Left cardiac atrium (tissue), 4 donors: ENCODE results near the gene ATP8A1. TPM values are rescaled to one million over a fixed set of nuclear protein-coding genes. Genes with fewer than 3 reads are reported as not detected.
A peak's percentile ranks its signal among the peaks of the same experiment; 100 is the strongest.
"Not testable (repeated sequence)": the region's sequence is repeated elsewhere in the genome, so short reads cannot be mapped to it uniquely, and the experiment has no call there.

Source experiments
- ATAC-seq, 2 donors: fragments of 200-7000 bp; cut with Tn5 transposase; one replicate each; pipeline ENCODE4 v1.9.1; 2020; ENCODE audit warnings: mild to moderate bottlenecking in 2 of 2, moderate library complexity in 2 of 2
- DNase-seq: peaks from one replicate; pipeline ENCODE4 v3.0.0-alpha.2; 2020
- intact Hi-C, 2 donors: fragments of 100-400 bp; cut with DNase I; formaldehyde crosslinking; loops; one replicate each; pipeline versions ENCODE4 v1.14.1 to v1.15.1; 2022 to 2023
- total RNA-seq, 2 donors: library from RNA; stranded (reverse); fragmentation: NEBNext Ultra II Directional; extraction: Animal tissue kit (Norgen Biotek cat#: 25700); gene quantifications; one replicate each; pipeline ENCODE4 v1.2.1, GENCODE V29; 2021
- donor health status: DM: no; HTN: yes; CAD: no.
- donor health status: DM: no; HTN: yes; CAD: no; lungs with severe emphysema.
- donor health status: DM: yes; HTN: yes; CAD: no.
- donor health status: Dilated cardiomyopathy.

The ATP8A1 gene
- total RNA-seq, 2 donors from 2014 or later: 22.3 to 23.3 TPM

DNA sequence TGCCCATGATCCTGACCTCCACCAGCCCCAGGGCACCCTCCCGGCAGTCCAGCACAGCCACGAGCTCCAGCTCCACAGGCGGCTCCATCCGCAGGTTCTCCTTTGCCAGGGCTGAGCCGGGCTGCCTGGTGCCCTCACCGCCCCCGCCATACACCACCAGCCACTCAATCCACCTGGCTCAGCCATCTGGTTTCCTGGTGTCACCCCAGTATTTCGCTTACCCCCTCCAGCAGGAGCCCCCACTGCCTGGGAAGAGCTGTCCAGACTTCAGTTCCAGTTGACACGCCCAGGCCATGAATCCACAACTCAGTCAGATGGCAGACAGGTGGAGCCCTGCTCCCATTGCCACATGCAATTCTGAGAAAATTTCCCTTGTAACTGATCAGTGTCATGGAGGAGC, 255.7 kb downstream of the ATP8A1 start:
- intact Hi-C loops: no loop called here

DNA sequence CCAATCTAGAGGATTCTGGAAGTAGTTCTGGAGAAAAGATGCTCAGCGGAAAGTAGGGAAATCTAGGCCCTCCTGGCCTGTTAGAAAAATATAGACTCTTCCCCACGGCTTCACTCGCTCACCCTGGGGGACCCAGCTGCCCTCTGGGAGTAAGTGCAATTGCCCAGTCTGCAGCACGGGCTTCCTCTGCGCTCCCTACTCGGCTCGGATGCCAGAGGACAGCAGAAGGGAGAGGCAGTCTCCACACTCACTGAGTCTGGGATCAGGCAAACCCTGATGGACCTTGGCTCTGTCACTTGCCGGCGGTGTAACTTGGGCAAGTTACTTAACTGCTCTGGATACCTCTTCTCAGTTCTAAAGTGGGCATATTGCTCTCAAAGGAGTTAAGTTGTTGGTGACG, 257.5 kb downstream of the ATP8A1 start:
- intact Hi-C loops: no loop called here
- ATAC-seq (peak in 1 of 2 donors; percentile 23), DNase-seq (no peak)

More for the DNA sequence above, 255.7 kb downstream of the ATP8A1 start:
- DNase-seq (no peak), ATAC-seq (no peak)

DNA sequence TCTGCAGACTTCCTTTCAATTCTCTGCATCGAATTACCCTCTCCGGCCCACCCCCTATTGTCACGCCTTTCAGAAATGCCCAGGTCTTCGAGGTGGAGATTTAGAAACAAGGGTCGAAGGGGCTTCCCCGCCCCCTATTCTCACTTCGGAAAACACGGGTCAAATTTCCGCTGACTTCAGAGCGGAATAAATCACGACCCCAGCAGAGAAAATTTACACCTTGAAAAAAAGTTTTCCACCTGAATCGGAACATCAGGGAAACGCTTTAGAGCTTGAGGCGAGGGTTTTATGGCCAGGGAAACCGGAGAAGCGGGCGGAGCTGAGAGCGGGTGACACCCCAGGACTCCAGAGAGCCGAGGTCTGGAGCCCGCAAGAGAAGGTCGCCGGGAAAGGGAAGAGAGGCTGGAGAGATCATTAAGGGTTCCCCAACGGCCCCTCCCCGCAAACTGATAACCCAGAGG, 258.0 kb downstream of the ATP8A1 start:
- ATAC-seq (peak in 1 of 2 donors; percentile 21), DNase-seq (no peak)
- intact Hi-C loops: no loop called here

DNA sequence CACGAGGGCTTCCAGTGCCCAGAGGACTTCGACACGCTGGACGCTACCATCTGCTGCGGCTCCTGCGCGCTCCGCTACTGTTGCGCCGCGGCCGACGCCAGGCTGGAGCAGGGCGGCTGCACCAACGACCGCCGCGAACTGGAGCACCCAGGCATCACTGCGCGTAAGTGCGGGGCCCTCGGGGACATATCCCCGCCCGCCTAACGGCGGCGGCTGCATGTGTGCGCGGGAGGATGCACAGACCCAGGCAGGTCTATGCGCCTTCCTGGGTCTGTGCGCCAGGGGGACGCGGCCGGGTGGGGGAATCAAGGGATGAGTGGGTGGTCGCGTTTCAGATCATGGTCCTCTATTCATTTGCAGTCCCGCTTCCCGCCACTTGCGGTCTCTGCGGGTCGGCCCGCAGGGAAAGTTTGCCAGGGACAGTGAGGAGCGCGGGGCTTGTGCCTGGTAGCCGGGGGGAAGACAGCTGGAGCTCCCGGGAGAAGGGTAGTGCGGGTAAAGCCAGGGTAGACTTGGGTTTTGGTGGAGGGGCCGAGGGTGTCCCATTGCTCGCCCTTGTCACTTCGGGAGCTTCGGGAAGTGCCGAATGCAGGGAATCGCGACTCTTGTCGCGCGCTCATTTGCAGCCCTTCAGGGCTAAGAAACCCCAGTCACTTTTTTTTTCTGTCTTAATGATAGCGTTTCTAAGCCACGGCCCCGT, 258.6 kb downstream of the ATP8A1 start:
- peak; percentile 32 to 58 for ATAC-seq
- intact Hi-C loops: no loop called here
- peak; percentile 38 for DNase-seq

DNA sequence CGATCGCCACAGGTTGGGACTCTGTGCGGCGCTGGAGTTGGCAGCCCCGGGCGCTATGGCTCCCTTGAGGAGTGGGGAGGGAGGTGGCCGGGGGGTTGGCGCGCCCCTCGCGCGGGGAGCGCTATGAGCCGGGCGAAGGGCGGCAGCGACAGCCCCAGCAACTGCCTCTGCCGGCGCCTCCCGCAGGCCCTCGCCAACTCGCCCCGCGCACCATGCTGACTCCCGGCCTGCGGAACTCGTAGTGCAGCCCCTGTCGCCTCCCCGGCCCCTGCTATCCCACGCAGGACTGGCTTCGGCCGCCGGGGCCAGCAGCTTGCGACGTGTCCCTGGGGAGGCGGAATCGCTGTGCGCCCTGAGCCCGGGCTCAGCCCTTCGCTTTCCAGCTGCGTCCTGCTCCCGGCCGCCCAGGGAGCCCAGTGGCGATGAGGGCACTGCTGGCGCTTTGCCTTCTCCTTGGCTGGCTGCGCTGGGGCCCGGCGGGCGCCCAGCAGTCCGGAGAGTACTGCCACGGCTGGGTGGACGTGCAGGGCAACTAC, 259.2 kb downstream of the ATP8A1 start:
- DNase-seq (peak; percentile 41), ATAC-seq (peak; percentile 42 to 52)
- intact Hi-C loops: no loop called here

DNA sequence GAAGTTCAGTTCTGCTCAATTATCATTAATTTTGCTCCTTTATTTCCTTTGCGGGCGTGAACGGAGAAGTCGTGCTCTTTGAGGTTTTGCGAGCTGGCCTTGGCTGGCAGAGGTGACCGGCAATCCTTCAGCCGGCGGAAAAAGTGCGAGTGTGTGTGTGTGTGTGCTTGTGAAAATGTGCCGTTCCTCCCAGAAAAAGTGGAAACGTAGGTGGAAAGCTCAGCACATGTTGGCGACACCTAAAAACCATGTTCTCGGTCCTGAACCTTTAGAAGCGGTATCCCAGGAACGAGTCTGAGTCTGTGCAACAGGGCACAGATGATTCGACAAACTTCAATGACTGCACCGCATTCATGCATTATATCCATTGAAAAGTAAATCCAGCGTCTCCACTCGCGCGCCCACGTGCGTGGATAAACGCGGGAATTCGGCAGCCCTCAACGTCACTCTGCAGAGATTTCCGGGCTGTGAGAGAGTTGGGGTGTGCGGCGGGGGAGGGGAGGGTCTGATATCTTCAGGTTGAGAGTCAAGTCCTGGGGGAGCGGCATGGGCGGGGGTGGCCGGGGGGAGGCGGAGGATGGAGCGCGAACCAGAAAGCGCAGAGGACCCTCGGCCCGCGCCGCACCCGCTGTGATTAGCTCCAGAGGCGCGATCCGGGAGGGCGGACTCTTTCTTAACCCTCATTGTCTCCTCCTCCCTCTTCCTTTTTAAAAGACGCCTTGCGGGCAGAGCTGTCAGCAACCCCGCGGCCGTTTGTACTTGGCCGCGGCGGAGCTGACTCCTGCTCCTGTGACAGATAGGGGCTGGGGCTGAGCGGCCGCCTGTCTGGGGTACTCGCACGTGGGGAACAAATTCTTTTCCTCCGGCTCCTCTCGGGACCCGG, 259.9 kb downstream of the ATP8A1 start, which contains the start of gene SHISA3:
TSS of gene SHISA3 (plus strand) at position 737 of the 883 bp plus-strand sequence. CDS start 569 bp downstream, outside the sequence.
- ATAC-seq (peak; percentile 46 to 71), DNase-seq (peak; percentile 57)

DNA sequence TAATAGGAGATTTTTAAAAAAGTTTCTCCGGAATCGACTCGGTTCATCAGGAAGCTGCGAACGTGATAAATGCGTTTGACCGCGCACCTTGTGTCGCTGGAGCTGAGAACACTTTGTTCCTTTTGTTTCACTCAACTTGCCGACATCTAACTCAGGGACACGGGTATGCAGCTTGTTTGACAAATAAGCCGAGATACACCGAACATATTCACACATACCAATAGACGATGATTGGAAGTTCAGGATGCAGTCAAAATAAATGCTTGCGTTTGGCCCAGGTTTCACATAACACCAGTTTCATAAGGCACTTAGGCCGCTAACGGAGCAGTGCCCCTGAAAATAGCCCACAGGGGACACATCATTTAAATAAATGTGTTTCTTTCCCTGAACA, 260.5 kb downstream of the ATP8A1 start:
- intact Hi-C loops: no loop called here
- DNase-seq: no peak
- no peak for ATAC-seq

More for the DNA sequence above, 259.9 kb downstream of the ATP8A1 start, which contains the start of gene SHISA3:
- intact Hi-C loops: no loop called here

DNA sequence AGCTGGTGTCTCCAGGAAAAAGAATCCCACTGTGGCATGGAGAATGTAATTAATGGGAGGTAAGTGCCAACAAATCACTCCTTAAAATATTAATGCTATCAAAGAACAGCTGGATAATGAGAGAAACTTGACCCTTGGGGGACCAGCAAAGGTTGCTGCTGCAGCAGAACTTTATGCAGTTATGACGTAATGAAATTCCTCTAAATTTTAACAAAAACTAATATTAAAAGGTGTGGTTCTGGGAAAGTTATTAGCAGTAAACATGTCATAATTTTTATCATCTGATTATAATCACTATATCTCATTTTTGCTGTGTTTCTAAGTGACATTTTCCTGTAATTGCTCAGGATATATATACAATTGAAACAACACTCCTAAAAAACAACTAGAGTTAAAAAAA, 261.3 kb downstream of the ATP8A1 start:
- no peak for ATAC-seq
- intact Hi-C loops: no loop called here
- no peak for DNase-seq

DNA sequence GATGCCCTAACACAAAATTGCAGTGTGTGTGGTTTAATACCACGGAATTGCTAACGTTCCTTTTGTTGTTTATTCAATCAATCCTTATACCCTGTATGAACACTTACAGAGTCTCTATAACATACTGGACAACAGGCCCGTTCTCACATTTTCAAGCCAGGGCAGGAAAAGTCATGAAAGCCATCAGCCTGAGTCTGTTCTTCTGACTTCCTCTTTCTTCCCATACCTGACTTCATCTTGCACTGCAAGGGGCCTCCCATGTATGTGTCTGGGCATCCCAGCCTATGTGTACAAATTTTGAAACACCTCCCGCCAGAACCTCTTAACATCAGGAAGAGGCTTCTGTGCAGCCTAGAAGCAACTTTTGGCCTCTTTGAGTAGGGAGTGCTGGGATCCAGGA, 264.5 kb downstream of the ATP8A1 start:
- DNase-seq (no peak), ATAC-seq (no peak)
- intact Hi-C loops: no loop called here

DNA sequence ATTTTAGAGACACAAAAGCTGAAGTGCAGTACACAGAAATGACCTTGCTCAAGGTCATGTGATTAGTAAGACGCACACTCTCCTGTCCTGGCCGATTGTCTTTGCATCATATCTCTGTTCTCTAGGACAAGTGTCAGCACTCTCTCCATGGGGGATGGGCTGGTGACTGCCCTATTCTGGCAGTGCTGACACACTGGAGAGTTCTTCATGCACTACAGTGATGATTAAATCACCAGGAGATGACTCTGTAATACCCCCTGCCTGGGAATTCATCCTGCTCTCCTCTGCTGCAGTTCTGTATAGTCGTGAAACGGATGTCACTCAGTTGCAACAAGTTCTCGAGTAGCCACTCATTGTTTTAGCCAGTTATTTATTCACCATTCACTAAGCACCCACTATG, 264.9 kb downstream of the ATP8A1 start:
- intact Hi-C loops: no loop called here
- DNase-seq (peak; percentile 42), ATAC-seq (peak; percentile 84 to 95)

DNA sequence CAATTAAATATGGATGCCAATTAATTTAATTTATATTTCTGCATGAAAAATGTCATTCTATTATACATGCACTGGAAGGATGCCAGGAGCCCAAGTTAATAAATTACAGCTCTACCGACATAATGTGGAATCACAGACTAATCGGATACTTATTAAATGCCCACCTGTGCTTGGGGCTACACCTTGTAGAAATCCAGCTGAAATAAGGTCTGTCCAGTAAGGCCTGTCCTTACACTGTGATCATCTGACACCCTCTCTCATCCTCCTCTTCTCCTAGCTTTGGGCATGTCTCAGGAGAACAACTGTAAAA, 265.6 kb downstream of the ATP8A1 start:
- DNase-seq: no peak
- intact Hi-C loops: no loop called here
- no peak for ATAC-seq

DNA sequence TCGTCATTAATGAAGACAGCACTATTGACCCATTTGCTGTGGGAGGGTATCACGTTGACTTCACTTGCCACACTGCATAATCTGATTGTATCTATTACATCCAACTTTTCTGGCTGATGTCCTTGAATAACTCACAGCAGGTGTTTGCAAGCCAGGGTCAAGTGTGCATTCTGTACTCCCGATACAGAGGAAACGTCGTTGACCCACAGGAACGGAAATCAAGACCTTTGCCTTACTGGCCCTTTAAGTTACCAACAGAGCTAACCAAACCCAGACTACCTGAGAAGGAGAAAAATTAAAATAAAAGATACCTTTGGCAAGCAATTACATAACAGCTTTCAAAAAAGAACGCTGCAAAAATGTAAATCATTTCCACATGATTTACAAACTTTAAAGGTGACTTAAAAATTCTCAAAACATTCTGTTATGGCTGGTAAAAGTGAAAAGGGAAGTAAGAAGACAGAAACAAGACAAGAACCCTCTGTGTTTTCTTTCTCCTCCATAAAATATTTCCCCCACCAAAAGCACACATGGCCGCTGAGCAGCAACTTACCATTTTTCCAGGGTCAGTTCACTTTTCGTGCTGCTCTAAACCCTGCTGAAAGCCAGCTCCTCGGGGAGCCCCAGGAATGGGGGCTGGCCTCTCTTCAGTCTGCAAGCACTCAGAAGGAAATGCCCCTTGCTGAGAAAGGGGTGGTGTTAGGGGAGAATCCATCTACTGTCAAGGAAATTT, 266.1 kb downstream of the ATP8A1 start:
- no peak for ATAC-seq
- intact Hi-C loops: no loop called here
- no peak for DNase-seq

DNA sequence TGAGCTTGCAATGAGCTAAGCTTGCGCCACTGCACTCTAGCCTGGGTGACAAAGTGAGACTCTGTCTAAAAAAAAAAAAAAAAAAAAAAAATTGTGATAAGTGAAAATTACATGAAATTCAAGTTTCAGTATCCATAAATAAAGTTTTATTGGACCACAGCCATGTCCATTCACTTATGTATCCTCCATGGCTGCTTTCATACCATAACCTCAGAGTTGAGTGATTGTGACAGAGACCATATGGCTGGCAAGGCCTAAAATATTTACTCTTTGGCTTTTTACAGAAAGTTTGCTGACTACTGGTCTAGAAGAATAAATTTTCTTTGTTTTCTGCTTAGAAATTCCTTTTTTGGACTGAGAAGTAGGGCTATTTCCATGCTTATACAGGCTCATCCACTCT, 271.4 kb downstream of the ATP8A1 start:
- DNase-seq: no peak
- no peak for ATAC-seq
- intact Hi-C loops: no loop called here

DNA sequence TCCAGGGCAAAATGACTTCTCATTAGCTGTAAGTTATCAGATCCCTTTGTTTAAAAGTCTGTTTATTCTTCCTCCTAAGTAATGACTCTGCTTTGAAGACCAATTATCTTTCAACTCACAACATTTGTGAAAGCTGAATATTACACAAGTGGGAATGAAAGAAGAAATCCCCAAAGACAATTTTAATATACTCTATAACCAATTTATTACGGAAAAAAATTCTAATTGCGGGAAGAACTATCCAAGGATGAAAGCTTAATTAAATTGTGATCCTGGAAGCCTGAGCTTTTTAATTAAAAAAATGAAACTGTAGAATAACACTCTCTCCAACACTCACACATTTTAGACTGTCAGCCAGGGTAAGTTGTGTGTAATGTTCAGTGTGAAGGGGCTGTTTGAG, 275.2 kb downstream of the ATP8A1 start:
- ATAC-seq (no peak), DNase-seq (no peak)
- intact Hi-C loops: no loop called here

DNA sequence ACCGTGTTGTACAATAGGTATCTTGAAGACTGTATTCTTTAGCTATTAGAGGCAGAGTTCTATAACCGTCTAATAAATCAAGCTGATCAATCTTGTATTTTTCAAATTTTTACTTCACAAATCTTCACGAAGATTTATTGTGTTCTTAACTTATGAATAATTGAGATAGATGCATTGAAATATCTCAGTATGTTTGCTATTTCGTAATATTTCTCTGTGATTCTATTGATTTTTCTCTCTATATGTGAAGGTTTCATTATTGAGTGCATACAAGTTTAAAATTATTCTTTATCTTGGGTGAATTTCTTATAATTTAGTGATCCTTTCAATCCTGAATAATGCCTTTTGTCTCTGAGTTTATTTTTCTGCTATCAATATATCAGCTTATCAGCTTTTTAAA, 279.4 kb downstream of the ATP8A1 start:
- intact Hi-C loops: no loop called here
- ATAC-seq (no peak), DNase-seq (no peak)

DNA sequence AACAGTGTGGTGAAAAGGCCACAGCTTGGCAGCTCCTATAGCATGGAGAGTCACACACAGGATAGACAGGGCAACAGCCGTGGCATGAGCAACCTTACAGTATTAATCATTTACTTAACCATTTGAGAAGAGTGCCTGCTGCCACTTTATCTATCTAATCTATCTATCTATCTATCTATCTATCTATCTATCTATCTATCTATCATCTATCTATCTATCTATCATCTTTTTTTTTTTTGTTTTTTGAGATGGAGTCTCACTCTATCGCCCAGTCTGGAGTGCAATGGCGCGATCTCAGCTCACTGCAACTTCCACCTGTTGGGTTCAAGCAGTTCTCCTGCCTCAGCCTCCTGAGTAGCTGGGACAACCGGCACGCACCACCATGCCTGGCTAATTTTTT, 284.6 kb downstream of the ATP8A1 start:
- DNase-seq, ATAC-seq: not testable (repeated sequence)
- intact Hi-C loops: loop anchor here (5.0 kb wide), 2 partner anchors 145 to 150 kb away; no protein-coding TSS in a partner anchor

DNA sequence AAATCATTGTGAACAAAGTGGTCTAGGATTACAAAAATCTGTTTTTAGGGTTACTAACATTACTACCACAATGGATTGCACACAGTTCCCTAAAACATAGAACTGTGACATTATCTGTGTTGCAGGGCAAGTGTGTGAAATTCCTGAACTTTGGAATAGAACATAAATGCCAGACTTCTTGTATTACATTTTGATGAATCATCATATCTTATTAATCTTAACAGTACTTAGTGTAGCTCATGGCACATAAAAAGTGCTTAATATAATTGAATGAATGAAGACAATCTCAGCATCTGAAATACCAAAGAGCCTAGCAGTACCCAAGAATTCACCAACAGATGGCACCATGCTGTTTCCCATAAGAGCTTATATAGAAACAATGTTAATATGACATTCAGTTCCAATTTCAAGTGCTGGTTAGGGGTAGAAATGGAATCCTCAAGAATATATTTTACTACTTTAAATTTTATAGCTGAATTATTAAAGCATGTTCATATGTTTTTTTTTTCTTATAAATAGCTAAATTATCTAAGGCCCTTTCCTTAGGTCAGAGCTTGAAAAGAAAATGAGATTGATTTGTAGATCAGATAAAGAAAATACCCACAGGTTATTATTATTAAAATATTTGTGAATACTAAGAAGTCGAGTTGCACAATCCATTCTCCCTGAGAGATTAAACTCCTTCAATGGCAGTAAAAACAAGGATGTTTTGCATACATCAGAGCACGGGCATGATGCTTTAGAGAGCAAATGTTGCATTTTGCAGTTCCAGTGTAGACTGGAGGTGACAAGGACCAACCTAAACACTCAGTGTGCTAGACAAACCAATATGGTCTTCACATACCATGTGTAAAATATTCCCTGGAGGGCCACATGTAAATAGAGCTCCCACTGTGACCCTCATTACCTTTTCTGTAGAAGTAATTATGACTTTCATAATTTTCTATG, 285.3 kb downstream of the ATP8A1 start:
- DNase-seq (no peak), ATAC-seq (peak in 1 of 2 donors; percentile 54)
- intact Hi-C loops: loop anchor here (5.0 kb wide), 2 partner anchors 146 to 151 kb away; no protein-coding TSS in a partner anchor

DNA sequence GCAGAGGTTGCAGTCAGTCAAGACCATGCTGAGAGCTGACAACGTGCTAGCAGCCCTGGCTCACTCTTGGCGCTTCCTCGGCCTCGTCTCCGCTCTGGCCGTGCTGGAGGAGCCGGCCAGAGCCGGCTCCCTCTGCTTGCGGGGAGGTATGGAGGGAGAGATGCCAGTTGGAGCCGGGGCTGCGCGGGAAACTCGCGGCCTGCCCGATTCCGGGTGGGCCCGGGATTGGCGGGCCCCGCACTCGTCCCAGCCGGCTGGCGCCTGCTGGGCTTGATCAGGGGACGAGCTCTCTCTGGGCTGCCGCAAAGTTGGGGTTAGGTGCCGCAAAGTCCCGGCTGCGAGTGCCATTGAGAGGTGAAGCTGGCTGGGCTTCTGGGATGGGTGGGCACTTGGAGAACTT, 287.4 kb downstream of the ATP8A1 start:
- intact Hi-C loops: no loop called here
- no peak for ATAC-seq
- no peak for DNase-seq
